AG08396 (cell line): ENCODE data around the gene SENP8.
A peak's percentile ranks its signal among the peaks of the same experiment; 100 is the strongest.

ENCODE experiments used
- DNase-seq: peaks from one replicate; pipeline ENCODE4 v3.0.0; 2012; ENCODE audit warnings: low spot score, mixed read lengths

Gene SENP8

DNA sequence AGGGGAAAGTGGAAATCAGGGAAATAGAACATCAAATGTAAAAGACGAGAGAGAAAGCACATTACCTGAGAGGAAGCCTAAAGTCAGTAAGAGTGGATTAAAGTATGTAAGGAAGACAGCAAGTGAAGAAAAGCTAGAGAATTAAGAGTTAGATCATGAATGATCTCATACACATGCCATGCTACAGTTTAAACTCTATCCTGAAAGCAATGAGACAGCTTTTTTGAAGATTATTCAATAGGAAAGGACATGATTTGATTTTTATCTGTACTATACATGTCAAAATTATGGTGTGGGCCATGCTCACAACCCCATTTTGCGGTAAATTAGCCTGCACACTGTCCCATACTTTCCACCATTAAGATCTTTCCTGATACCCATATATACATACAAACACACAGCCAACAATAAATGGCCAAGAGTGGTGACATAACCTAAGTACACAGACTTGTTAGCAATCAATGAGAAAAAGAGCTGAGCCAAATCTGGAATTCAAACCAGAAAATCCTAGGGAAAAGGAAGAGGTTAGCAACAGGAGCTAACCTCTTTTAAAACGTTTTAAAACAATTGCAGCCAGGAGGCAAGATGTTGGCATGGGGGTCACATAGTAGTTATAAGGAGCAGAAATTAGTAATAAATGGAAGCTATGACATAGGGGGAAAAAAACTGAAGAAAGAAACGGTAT lies 4.7 kb upstream of the SENP8 start:
- no peak for DNase-seq

DNA sequence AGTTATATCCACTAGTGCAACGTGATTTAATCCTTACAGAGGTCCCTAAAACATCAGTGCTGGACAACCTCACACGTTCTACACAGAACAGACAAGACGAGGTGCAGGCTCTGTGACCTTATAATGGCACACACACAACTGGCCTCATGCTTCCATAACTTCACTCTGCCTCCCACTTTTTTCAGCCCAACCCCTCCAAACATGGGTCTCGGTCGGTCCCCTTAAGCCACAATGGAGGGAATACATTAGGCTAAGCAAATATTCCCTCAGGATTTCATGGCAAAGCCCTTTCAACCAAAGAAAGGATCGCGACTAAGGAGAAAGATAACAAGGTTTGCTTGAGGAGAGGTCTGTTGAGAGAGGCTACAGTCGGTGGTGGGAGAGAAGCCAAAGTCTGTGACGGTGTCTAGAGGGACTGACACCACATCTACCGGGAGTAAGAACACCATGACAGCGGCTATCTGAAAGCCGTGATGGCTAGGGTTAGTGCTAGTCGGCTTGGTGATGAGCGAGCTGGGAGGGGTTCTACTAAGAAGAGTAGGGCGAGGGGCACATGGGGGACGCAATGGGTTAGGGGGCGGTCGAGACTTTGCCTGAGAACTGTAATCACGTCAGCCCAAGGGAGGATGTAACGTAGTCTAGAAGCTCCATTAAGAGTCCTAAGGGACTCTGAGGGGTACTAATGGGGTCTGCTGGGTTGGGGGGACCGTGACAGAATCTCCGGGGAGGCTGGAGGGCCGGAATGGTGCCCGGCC lies 1.3 kb upstream of the SENP8 start:
- DNase-seq, result peak; percentile 16

DNA sequence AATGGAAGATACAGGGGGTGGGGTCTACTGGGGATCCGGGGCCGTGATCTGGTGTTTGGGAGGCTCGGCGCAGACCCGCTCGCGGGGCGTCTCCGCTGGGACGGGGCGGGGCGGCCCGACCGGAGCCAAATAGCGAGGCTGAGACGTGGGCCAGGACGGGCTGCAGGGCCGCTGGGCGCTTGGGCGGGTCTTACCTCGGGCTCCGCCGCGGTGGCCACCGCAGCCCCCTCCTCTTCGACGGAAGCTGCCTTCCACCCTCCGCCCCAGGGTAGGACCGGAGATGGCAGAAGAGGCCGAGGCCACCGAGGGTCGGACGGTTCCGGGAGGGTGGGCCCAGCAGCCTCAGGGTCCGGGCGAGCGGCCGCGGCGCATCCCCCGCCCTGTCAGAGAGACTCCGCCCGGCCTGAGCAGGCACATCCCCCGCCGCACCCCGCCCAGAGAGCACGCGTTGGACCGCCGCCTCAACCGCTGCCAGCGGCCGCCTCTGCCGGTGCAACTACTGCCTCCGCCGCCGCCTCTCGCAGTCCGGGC lies 652 bp upstream of the SENP8 start:
- DNase-seq, result peak; percentile 84

DNA sequence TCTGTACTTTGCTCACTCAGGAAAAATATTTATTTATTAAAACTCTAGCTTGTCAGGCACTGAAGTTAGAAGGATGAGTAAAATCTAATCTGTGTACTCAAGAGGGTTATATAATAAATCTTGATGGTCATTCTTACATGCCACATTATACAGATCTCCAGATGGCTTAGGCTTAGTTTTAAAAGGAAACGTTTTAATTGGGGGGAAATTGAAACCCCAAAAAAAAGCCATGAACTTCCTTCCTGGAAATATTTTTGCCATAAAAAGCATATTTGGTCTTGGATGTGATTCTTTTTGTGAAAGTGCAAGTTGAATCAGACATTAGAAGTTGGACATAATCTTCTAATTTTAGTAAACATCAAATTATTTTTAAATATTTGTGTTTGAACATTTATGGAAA lies 6.0 kb downstream of the SENP8 start:
- DNase-seq, result no peak

DNA sequence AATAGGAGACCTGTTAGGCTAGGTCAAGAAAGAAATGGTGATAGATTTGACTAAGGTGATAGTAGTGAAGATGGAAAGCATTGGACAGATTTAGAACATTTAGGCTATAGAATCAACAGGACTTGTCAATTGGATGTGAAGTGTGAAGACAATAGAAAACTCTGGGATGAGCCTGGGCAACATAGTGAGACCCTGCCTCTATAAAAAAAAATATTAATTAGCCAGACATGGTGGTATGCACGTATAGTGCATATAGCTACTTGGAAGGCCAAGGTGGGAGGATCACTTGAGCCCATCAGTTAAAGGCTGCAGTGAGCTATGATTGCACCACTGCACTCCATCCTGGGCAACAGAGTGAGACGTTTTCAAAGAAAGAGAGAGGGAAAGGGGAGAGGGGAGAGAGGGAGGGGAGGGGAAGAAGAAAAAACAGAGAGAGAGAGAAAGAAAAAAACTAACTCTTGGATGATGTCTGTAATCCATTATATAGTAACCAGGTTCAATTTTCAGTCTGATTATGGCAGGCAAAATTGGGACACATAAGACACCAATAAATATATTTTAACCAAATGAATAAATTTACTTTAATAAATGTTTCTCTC lies 9.6 kb downstream of the SENP8 start:
- DNase-seq, result no peak

DNA sequence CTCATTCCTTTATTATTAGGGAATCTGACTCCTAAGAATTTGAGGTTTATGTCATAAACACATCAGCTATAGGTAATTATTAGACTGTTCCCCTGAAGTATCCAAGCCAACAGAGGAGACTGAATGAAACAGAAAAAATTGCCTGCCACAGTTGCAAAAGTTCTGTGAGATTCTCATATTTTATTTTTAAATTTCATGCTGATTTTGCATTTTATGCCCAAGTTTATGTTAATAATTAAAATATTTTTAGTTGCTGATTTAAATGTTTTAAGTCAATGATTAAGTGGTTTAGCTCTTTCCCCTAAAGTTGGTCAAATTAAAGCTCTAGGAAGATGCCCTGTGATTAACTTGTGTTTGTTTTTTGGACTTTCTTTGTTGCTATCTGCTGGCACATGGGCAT lies 10.2 kb downstream of the SENP8 start:
- no peak for DNase-seq

DNA sequence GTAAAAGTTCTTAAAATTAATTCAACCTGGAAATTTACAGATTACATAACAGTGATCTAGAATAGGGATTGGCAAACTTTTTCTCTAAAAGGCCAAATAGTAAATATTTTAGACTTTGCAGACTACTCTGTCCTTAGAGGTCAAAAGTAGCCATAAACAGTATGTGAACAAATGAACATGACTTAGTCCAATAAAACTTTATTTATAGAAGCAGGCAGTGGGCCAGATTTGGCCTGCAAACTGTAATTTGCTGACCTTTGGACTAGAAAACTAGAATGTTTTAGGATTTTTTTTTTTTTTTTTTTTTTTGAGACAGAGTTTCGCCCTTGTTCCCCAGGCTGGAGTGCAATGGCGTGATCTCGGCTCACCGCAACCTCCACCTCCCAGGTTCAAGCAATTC lies 12.1 kb downstream of the SENP8 start:
- DNase-seq, result no peak

DNA sequence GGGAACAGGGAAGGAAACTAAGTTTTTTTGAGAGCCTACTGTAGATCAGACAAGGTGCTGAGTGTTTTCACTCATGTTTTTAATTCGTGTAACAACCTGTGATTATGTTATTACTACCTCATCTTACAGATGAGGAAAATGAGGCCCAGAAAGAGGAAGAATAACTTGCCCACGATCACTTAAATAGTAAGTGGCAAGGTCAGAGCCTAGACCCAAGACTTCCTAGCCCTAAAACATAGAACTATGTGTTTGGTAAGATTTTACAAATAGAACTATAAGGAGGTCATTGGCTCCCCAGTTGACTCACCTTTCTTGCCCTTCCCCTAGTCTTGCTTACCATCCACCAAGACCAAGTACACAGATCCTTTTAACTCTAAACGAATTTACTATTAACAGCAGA lies 13.7 kb downstream of the SENP8 start:
- DNase-seq, result no peak

DNA sequence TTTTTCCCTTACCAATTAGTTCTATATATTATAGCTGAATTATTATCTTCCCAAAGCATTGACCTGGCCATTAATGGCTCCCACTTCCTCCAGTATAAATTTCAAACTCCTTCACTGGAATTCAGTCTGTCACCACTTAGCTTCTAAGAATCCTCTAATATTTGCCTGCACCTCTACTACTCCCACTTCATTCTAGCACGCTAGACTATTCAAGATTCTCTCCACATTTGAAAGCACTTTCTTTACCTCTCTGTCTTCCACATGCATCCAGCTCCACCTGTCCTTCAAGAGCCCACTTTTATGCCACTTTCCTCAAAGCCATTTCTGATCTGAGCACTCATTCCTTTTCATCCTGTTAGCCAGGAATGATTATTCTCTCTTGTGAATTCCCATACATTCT lies 15.0 kb downstream of the SENP8 start:
- DNase-seq, result no peak

DNA sequence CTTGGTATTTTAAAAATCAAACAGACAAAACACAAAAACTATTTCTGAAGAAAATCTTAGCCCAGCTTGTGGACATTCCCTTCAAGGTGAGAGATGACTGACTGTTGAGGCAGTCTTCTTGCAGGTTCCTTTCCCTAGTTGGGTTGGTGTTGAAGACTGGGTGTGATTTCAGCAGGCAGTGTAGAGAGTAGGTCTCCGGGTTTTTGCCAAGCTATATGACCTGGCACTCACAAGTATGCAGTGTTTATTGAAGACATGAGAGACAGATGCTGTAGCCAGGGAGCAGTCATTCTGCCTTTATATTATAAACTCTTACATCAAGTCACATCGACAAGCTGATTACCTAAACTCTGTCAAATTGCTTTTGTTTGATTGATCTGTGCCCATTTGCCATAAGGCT lies 17.5 kb downstream of the SENP8 start:
- no peak for DNase-seq

DNA sequence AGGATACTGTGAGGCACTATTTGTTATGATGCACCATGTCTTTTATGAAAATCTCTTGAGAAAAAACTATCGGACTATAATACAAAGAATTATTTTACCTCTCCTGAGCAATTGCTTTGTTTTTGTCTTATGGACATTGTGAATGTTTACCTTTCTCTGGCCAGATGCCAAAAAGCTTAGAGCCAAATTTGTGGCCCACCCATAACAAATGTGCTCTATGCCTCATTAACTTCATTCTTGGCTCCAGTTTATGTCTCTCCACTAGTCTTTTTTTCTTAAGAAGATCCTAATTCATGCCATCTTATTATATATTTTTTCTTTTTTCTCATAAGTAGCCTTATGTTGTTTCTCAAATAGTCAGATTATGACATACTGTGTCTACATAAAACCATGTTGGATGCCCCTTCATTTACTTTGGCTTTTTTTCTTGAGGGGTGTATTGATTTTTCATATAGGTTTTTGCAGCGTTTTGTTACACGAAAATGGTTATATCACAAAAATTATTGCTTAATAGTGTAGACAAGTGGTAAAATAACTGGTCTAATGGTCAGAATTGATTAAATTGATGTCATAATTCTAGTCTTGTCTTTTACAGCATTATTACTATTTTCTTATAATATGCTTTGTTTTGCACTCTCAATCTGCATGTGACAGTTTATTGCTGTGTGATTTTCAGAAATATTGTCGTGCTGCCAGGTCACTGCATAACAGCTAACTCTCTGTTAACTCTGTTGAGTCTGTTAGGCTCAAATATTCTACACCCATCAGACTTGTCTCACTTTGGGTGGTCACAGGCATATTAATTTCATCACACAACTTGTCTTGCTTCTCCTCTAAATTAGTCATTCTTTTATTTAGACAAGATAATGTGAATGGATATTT lies 18.2 kb downstream of the SENP8 start:
- DNase-seq, result no peak

DNA sequence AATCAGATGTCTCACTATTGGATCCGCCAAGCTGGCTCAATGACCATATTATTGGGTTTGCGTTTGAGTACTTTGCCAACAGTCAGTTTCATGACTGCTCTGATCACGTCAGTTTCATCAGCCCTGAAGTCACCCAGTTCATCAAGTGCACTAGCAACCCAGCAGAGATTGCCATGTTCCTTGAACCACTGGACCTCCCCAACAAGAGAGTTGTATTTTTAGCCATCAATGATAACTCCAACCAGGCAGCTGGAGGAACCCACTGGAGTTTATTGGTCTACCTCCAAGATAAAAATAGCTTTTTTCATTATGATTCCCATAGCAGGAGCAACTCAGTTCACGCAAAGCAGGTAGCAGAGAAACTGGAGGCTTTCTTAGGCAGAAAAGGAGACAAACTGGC lies 21.5 kb downstream of the SENP8 start:
- no peak for DNase-seq

DNA sequence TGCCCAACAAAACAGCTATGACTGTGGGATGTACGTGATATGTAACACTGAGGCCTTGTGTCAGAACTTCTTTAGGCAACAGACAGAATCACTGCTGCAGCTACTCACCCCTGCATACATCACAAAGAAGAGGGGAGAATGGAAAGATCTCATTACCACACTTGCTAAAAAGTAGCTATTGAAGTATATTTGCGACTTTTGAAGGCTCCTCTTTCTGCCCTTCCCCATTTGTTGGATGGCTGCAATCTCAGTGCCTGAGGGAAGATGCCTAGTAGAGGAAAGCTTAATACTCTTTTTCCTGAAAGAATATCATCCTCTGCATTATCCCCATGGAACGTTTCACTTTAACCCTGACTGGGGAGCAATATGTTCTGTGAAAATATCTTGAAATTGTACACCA lies 21.9 kb downstream of the SENP8 start:
- no peak for DNase-seq

DNA sequence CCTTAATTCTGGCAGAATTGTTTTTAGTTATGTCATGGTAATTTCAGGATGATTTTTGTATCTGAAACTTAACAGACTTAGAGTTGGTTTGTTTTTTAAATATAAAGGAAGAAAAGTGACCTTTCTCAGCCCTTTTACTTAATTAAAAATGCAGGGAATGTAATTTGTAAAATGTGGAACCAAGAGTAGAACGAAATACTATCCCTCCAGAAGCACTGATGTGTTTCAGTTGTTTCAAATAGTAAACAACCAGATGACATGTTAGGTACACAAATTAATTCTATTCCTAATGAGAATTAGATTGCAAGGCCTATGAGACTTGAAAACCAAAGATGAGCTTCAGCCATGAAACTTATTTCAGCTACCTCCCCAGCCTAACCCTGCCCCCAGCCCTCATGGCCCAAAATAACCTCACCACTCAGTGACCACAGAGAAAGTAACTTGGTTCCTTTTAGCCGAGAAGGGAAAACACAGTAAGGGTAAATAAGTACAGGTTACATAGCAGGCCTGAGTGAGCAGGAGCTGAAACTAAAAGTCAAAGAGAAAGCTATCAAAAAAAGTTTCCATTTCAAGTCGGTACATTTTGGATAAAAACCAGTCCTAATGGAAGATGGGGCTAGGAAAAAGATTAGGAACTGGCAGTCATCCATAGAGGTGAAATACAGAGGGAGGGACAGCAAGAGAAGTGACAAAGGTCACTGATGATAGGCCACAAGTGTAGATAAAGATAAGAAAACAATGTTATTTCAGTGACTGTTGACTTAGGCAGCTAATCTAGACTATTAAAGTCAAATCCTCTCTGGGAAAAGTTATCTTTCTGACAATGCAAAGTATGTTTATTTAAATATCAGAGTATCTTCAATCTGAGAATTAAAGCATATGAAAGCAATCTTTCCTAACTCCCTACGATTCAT lies 23.2 kb downstream of the SENP8 start:
- DNase-seq, result no peak

DNA sequence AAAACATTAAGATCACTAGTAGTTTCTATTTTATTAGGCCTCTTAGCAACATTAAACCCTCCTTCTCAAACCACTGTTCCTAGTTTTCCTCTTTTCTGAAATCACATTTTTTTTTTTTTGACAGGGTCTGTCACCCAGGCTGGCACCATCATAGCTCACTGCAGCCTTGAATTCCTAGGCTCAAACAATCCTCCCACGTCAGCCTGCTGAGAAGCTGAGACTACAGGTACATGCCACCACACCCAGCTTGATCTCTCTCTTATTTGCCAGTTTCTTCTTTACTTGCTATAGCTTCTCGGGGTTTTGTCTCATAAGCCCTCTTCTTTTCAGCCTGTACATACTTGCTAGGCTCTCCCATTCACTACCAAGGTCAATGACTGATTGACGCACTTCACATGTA lies 28.0 kb downstream of the SENP8 start:
- DNase-seq, result no peak

DNA sequence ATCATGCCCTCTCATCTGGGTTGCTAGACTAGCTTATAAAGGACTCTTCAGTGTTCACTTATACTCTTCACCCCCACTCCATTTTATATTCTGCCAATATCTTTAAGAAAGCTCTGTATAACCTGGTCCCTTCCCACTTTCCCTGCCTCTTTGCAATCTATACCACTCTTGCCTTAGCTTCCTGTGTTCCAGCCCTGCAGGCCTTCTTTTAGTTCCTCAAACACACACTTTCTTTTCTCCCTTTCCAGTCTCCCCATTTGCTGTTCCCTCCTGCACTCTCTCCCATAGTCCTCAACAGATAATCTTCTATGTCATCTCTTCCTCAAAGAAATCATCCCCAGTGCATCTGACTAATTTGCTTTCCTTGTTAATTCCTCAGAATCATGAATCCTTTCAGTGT lies 28.7 kb downstream of the SENP8 start:
- DNase-seq, result no peak

DNA sequence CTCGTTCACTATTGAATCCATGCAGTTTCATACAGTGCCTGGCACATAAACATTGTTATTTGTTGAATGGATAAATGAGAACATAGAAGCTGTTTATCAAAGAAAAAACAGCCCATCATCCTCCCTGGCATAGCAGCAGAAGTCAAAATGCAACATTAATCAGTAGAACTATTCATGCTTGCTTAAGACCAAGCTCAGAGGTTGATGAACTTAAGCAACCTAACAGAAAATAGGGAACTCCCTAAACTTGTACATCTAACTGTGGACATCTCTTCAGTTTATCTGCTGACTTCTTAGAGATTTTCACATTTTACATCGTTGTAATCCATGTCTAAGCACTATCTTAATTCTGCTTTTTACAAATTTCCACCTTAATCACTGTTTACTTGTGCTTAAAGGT lies 29.2 kb downstream of the SENP8 start:
- DNase-seq, result no peak

DNA sequence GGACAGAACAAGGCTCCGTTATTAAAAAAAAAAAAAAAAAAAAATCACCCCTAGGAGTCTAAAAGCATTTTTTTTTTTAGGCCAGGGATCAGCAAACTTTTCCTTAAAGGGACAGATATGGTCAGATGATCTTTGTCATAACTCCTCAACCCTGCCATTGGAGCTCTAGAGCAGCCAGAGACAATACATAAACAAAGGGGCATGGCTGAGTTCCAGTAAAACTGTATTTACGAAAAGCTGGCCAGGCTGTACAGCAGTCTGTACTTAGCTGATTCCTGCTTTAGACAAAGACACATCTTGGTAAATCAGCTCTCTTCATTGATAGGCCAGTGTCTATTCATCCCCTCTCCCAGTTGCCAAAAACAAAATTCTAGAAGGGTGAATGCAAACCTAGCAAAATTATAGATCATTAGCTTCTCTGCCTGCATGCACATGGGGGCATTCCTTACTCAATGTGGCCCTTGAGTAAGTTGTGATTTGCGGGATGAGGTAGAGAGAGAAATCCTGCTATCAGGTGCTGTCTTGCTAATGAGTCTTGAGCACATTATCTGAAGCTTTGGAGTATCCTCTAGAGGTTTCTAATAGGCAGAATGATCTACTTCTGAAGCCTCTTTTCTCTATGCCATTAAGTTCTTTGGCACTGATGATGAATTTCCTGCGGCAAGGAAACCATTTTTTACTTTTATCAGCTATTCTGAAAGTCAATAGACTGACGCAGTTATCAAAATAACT lies 35.2 kb downstream of the SENP8 start:
- no peak for DNase-seq

DNA sequence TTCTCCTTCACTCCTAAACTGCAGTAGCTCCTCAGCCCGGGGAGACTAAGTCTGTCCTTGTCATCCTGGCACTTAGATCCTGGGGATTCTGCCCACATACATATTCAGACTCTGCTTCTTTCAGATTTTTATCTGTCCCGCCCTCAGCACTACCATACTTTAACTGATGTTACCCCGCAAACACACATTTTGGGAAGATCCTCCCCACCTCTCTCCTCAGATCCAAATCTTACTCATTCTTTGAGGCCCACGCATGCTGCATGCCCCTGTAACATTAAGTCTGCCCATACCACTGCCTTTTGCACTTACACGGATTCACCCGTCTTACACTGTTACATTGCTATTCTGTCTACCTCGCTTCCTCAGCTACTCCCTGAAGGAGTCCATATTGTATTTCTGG lies 36.1 kb downstream of the SENP8 start:
- DNase-seq, result no peak

DNA sequence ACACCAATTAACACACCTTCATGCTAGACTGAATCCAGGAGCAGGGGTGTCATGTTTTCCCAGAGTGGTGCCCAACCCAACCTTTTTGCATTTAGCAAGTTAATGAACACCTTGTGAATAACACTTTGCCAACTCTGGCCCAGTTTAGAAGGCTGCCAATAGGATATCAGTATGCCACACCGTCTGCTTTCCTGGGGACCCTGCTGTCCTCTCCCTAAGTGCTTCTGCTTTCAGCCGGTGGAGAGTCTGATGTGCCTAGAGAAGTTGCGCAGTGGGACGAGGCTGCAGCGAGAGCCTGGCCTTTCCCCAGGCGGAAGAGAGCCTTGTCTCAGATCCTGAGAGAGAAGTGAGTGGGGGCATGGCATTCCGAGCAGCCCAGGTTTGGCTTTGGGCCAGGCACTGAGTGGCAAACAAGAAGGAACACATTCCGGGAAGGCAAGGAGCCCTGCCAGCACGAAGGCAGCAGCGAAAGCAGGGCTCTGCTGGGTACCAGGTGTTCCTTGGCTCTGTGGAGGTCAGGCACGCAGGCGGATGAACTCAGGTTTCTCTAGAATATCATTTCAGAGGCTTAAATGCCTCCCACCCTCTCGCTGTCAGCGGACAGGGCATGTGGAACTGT lies 36.9 kb downstream of the SENP8 start:
- no peak for DNase-seq
